GM21786 (cell line): ENCODE data around the gene RHO.
"Not testable (repeated sequence)": the region's sequence is repeated elsewhere in the genome, so short reads cannot be mapped to it uniquely, and the experiment has no call there.

Experiments
- ATAC-seq: cut with Tn5 transposase; IDR thresholded peaks from one replicate; pipeline ENCODE4 v1.9.1; 2021; ENCODE audit not compliant: unreplicated experiment

The RHO gene

DNA sequence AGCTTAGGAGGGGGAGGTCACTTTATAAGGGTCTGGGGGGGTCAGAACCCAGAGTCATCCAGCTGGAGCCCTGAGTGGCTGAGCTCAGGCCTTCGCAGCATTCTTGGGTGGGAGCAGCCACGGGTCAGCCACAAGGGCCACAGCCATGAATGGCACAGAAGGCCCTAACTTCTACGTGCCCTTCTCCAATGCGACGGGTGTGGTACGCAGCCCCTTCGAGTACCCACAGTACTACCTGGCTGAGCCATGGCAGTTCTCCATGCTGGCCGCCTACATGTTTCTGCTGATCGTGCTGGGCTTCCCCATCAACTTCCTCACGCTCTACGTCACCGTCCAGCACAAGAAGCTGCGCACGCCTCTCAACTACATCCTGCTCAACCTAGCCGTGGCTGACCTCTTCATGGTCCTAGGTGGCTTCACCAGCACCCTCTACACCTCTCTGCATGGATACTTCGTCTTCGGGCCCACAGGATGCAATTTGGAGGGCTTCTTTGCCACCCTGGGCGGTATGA is at the start of gene RHO:
TSS of gene RHO (plus strand) at position 51 of the 512 bp plus-strand sequence. CDS start at position 146, 95 bp downstream.
- no peak for ATAC-seq

- not testable (repeated sequence) for ATAC-seq
These were observed 47.1 kb upstream of the RHO start for GRCh38 chr3:129481225-129481765.

DNA sequence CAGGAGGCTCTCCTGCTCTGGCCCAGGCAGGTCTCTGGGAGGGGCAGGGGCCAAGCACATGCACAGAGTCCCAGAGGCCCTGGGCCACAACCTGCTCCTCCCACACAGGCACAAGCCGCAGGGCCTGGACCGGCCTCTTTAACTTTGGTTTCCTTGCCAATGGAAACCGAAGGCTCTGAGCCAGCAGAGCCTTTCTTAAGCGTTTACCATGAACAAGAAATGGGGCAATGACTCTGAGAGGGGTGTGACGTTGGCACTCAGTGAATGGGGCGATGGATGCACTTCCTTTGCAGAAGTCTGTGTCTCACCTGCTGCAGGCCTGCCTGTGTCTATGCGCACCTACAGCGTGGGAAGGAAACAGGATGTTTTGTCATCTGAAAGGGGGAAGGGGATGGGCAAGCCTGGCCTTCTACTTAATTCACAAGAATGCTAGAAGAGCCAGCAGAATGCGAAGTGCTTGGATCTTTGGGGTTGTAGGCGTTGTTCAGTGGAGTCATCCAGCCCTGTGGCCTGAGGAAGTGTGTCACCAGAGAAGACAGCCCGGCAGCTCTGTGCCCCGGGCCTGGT is 46.6 kb upstream of the RHO start:
- no peak for ATAC-seq

- no peak for ATAC-seq
These were observed 45.7 kb upstream of the RHO start for GRCh38 chr3:129482721-129483120.

DNA sequence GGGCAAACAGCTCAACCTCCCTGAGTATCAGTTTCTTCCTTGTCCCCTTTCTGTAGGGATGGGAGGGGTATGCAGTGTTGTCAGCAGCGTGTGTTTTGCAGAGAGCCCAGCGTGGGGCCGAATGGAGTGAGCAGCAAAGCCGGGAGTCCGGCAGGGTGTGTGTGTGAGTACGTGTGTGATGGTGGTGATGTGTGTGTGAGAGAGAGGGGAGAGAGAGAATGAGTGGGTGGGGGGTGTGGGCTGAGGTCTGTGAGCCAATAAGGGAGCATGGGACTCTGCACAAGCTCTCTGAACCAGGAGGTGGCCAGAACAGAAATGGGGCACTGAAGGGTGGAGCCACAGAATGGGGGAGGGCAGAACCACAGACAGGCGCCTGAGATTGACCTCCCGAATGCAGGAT is 44.6 kb upstream of the RHO start:
- ATAC-seq = no peak

DNA sequence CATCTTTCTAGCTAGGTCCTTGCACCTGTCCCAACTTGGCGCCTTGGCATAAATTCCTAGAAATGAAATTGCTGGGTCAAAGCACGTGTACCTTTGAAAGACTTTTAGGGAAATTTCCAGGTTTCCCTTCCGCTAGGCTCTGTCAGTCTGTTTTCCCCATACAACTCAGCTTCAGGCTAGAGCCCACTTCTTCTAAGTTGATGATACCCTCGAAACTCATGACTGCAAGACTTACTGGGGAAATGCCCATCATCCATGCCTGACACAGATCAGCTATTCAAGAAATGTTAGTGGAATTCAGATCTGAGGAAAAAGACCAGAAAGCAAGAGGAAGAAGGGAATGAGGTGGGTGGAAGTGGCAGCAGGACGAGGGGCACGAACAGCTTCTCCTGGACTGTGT is 43.3 kb upstream of the RHO start:
- ATAC-seq = not testable (repeated sequence)

GRCh38 chr3:129485721-129486663 is 42.4 kb upstream of the RHO start:
- no peak for ATAC-seq

- ATAC-seq = no peak
These were observed 41.8 kb upstream of the RHO start for GRCh38 chr3:129486664-129487035.

DNA sequence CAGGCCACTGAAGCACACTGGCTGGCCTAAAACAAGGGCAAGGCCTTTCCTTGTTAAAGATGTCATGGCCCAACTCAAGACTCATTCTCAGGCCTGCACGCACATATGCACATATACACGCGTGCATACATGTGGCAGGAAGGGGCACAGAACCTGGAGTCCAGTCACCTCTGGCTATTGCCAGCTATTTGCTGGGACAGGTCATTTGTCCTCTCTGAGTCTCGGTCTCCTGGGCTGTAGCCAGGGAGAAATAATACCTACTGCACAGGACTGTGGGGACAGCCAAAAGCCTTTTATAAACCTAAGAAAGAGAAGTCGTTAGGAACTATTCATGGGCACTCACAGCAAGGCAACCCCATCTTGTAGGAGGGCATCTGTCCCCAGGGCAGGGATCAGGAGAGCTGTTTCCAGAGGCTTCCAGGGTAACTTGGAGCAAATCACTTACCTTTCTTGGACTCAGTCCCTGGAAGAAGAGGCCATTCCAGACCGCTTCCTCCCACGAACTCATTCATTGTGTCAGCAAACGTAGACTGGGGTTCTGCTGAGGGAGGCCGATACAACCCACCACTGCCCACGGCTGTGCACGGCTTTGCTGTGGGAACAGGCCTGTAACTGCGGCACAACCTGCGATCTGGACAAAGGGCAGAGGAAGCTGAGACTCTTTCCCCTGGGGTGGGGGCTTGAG is 41.1 kb upstream of the RHO start:
- no peak for ATAC-seq

GRCh38 chr3:129487868-129488335 is 40.5 kb upstream of the RHO start:
- not testable (repeated sequence) for ATAC-seq

- not testable (repeated sequence) for ATAC-seq
These were observed 39.2 kb upstream of the RHO start for GRCh38 chr3:129489258-129489657.

GRCh38 chr3:129490273-129490675 is 38.2 kb upstream of the RHO start:
- ATAC-seq = peak; percentile 80

DNA sequence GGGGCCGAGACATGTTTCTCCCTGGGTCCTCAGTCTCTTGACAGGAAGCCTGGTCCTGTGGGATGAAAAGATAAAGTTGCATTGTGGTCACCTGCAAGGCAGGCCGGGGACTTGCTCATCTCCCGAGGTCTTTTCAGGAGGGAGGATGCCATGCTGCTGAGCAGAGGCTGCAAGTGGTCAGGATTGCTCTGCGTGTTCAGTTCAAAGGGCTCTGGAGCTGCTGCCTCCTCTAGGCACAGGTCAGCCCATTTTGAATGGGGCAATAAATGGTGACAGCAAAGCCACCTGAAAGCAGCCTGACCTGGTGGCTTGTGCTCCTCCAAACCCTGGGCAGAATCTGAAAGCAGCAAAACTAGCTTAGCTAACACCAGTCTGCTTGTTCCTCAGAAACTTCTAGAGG is 37.4 kb upstream of the RHO start:
- not testable (repeated sequence) for ATAC-seq

- ATAC-seq = no peak
These were observed 36.6 kb upstream of the RHO start for GRCh38 chr3:129491794-129492193.

- ATAC-seq = no peak
These were observed 35.7 kb upstream of the RHO start for GRCh38 chr3:129492691-129493090.

DNA sequence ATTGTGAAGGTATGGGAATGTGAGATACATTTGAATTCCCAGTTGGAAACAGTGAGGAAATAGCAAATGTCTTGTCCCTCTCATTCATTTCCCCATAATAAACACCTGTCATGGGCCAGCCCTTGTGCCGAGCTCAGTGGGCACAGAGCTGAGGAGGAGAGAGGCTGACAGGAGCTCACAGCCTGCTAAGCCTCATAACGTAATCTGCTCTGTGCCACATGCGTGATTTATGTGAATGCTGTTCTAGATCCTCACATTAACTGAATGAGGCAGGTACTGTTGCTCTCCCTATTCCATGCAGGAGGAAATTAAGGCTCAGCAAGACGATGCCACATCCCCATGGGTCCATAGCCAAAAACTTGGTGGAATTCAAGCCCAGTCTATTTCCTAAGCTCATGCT is 35.2 kb upstream of the RHO start:
- ATAC-seq = no peak

DNA sequence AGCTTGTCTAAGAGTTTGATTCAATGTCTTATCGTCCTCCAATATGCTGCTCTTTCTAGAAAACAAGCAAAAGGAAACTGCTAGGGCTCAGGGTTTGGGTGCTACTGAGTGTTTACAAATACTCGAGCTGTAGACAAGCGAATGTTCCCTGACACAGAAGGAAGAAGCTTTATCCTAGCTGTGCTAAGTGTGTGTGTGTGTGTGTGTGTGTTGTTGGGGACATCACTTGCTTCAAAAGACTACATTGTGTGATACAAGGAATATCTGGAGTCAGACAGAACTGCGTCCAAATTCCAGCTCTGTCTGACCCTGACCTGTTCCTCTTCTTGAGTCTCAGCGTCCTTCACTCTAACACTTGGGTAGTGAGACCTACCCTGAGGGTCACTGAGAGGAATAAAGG is 33.9 kb upstream of the RHO start:
- ATAC-seq = not testable (repeated sequence)

- not testable (repeated sequence) for ATAC-seq
These were observed 33.3 kb upstream of the RHO start for GRCh38 chr3:129495006-129495639.

- ATAC-seq = not testable (repeated sequence)
These were observed 30.6 kb upstream of the RHO start for GRCh38 chr3:129497876-129498275.

- ATAC-seq = not testable (repeated sequence)
These were observed 29.6 kb upstream of the RHO start for GRCh38 chr3:129498603-129499488.
